ENCODE measurements around the gene TTLL9.
"Not testable (repeated sequence)": the region's sequence is repeated elsewhere in the genome, so short reads cannot be mapped to it uniquely, and the experiment has no call there.

TTLL9 gene

GRCh38 chr20:31890646-31891045 lies 20.2 kb downstream of the TTLL9 start:
- DNase-seq, result no peak

GRCh38 chr20:31894980-31895675 lies 24.7 kb downstream of the TTLL9 start:
- DNase-seq, result no peak

GRCh38 chr20:31896049-31896448 lies 25.6 kb downstream of the TTLL9 start:
- DNase-seq, result no peak

- no peak for DNase-seq
These were observed 27.1 kb downstream of the TTLL9 start for GRCh38 chr20:31897541-31897940.

GRCh38 chr20:31901615-31902014 lies 31.2 kb downstream of the TTLL9 start:
- DNase-seq, result no peak

- no peak for DNase-seq
These were observed 33.4 kb downstream of the TTLL9 start for GRCh38 chr20:31903627-31904386.

- DNase-seq, result no peak
These were observed 35.6 kb downstream of the TTLL9 start for GRCh38 chr20:31906001-31906400.

GRCh38 chr20:31907046-31907445 lies 36.6 kb downstream of the TTLL9 start:
- no peak for DNase-seq

GRCh38 chr20:31908016-31908415 lies 37.6 kb downstream of the TTLL9 start:
- DNase-seq, result no peak

- no peak for DNase-seq
These were observed 38.0 kb downstream of the TTLL9 start for GRCh38 chr20:31908424-31908823.

- DNase-seq, result no peak
These were observed 39.0 kb downstream of the TTLL9 start for GRCh38 chr20:31909253-31910070.

- no peak for DNase-seq
These were observed 39.8 kb downstream of the TTLL9 start for GRCh38 chr20:31910071-31910803.

GRCh38 chr20:31913431-31914157 lies 43.2 kb downstream of the TTLL9 start:
- DNase-seq, result no peak

GRCh38 chr20:31914170-31914569 lies 43.7 kb downstream of the TTLL9 start:
- DNase-seq, result no peak

- no peak for DNase-seq
These were observed 45.3 kb downstream of the TTLL9 start for GRCh38 chr20:31915491-31916280.

GRCh38 chr20:31916708-31917107 lies 46.3 kb downstream of the TTLL9 start:
- no peak for DNase-seq

- DNase-seq, result not testable (repeated sequence)
These were observed 47.6 kb downstream of the TTLL9 start for GRCh38 chr20:31917962-31918412.

GRCh38 chr20:31918466-31919105 lies 48.2 kb downstream of the TTLL9 start:
- no peak for DNase-seq

- no peak for DNase-seq
These were observed 49.1 kb downstream of the TTLL9 start for GRCh38 chr20:31919410-31920155.

- no peak for DNase-seq
These were observed 49.9 kb downstream of the TTLL9 start for GRCh38 chr20:31920275-31920855.

Measured in activated naive CD4-positive, alpha-beta T cell treated with anti-CD3 and anti-CD28 coated beads, Interleukin-2, amount 50 U/mL, for 16 hours (primary cell).